Renal cortical epithelial cell (primary cell): ENCODE results near the gene PA2G4. TPM values are rescaled to one million over a fixed set of nuclear protein-coding genes. Genes with fewer than 3 reads are reported as not detected.
"Not testable (repeated sequence)": the region's sequence is repeated elsewhere in the genome, so short reads cannot be mapped to it uniquely, and the experiment has no call there.

ENCODE experiments used
- DNase-seq: peaks from one replicate; pipeline ENCODE4 v3.0.0-alpha.2; 2011; ENCODE audit warnings: low read depth
- total RNA-seq: library from RNA; depleted of rRNA; stranded (reverse); fragments of >200 nt; gene quantifications from 2 replicates; pipeline ENCODE4 v1.2.3, GENCODE V29; 2014

The PA2G4 gene
- total RNA-seq = 148 and 159 TPM in 2 replicates

- peak; percentile 97 for DNase-seq
Observed at GRCh38 chr12:56104109-56104814, at the start of gene PA2G4. PA2G4 (plus strand) TSS chr12:56104559; CDS start chr12:56104738, 179 bp downstream.

GRCh38 chr12:56059964-56060363, 44.4 kb upstream of the PA2G4 start:
- DNase-seq = not testable (repeated sequence)

GRCh38 chr12:56061982-56062381, 42.4 kb upstream of the PA2G4 start:
- peak; percentile 61 for DNase-seq

- no peak for DNase-seq
Observed at GRCh38 chr12:56062996-56063395, 41.4 kb upstream of the PA2G4 start.

- peak; percentile 8 for DNase-seq
Observed at GRCh38 chr12:56071648-56072047, 32.7 kb upstream of the PA2G4 start.

- DNase-seq = no peak
Observed at GRCh38 chr12:56074396-56074795, 30.0 kb upstream of the PA2G4 start.

- DNase-seq = peak; percentile 15
Observed at GRCh38 chr12:56077966-56078365, 26.4 kb upstream of the PA2G4 start.

- DNase-seq = no peak
Observed at GRCh38 chr12:56078427-56078826, 25.9 kb upstream of the PA2G4 start.

GRCh38 chr12:56078931-56079722, 25.2 kb upstream of the PA2G4 start:
- peak; percentile 77 for DNase-seq

GRCh38 chr12:56079723-56080555, 24.4 kb upstream of the PA2G4 start, which contains the start of gene ERBB3:
ERBB3 (plus strand) TSS chr12:56080165; CDS start chr12:56080301, 136 bp downstream.
- peak; percentile 69 for DNase-seq

GRCh38 chr12:56080556-56081138, 23.7 kb upstream of the PA2G4 start:
- DNase-seq = peak; percentile 36

GRCh38 chr12:56081393-56082347, 22.7 kb upstream of the PA2G4 start:
- DNase-seq = peak; percentile 46

GRCh38 chr12:56082382-56082781, 22.0 kb upstream of the PA2G4 start:
- DNase-seq = no peak

GRCh38 chr12:56082967-56083366, 21.4 kb upstream of the PA2G4 start:
- no peak for DNase-seq

- DNase-seq = no peak
Observed at GRCh38 chr12:56084958-56085543, 19.3 kb upstream of the PA2G4 start.

GRCh38 chr12:56086096-56086495, 18.3 kb upstream of the PA2G4 start:
- no peak for DNase-seq

GRCh38 chr12:56086608-56087007, 17.8 kb upstream of the PA2G4 start:
- DNase-seq = no peak

GRCh38 chr12:56087220-56087619, 17.1 kb upstream of the PA2G4 start:
- DNase-seq = no peak

- DNase-seq = no peak
Observed at GRCh38 chr12:56097738-56098137, 6.6 kb upstream of the PA2G4 start.

GRCh38 chr12:56098592-56098991, 5.8 kb upstream of the PA2G4 start:
- no peak for DNase-seq
